OCI-LY1 (cell line): ENCODE measurements around the gene STYK1.

Experiments used
- H2AFZ ChIP-seq: fragments of 200-600 bp; sonication (generic), shearing (Covaris generic); 2 replicates; pipeline ENCODE4 v1.6.0; 2014; ENCODE audit warnings: antibody characterized with exemption, mild to moderate bottlenecking, low read length
- H3F3A ChIP-seq: fragments of 200-600 bp; sonication (generic), shearing (Covaris generic); 2 replicates; pipeline ENCODE4 v1.6.0; 2014; ENCODE audit warnings: mild to moderate bottlenecking, antibody characterized with exemption, low read length, moderate library complexity; ENCODE audit not compliant: insufficient read depth
- H3K27ac ChIP-seq: fragments of 200-600 bp; sonication (generic); 2 replicates; pipeline ENCODE4 v1.5.1; 2014; ENCODE audit warnings: low read length, mixed run types, mild to moderate bottlenecking, low read depth; ENCODE audit not compliant: poor library complexity, severe bottlenecking
- H3K27me3 ChIP-seq: fragments of 200-600 bp; sonication (generic); 2 replicates; pipeline ENCODE4 v1.6.0; 2014; ENCODE audit warnings: antibody characterized with exemption, mild to moderate bottlenecking, low read length, moderate library complexity; ENCODE audit not compliant: insufficient read depth
- H3K36me3 ChIP-seq: fragments of 200-600 bp; sonication (generic); 2 replicates; pipeline ENCODE4 v1.6.1; 2014; ENCODE audit warnings: mild to moderate bottlenecking, antibody characterized with exemption, low read length, moderate library complexity, mixed read lengths; ENCODE audit not compliant: insufficient read depth
- H3K4me1 ChIP-seq: fragments of 200-600 bp; sonication (generic); 2 replicates; pipeline ENCODE4 v1.5.1; 2014; ENCODE audit warnings: mild to moderate bottlenecking, low read length, moderate library complexity; ENCODE audit not compliant: insufficient read depth, severe bottlenecking
- H3K4me2 ChIP-seq: fragments of 200-600 bp; sonication (generic), shearing (Covaris generic); 2 replicates; pipeline ENCODE4 v1.6.1; 2014; ENCODE audit warnings: low read length
- H3K4me3 ChIP-seq: fragments of 200-600 bp; sonication (generic); 2 replicates; pipeline ENCODE4 v1.5.1; 2014; ENCODE audit warnings: low read length, low read depth, mild to moderate bottlenecking, mixed read lengths; ENCODE audit not compliant: poor library complexity, severe bottlenecking
- H3K79me2 ChIP-seq: fragments of 200-600 bp; shearing (Covaris generic); 2 replicates; pipeline ENCODE4 v1.6.1; 2016; ENCODE audit warnings: mixed run types, low read length, mixed read lengths; ENCODE audit not compliant: insufficient read depth
- H3K9ac ChIP-seq: fragments of 200-600 bp; sonication (generic), shearing (Covaris generic); 2 replicates; pipeline ENCODE4 v1.6.1; 2014; ENCODE audit warnings: mild to moderate bottlenecking, low read length, mixed read lengths
- H3K9me2 ChIP-seq: fragments of 200-600 bp; sonication (generic), shearing (Covaris generic); 2 replicates; pipeline ENCODE4 v1.6.1; 2014; ENCODE audit warnings: low read depth, mild to moderate bottlenecking, low read length, mixed read lengths
- H3K9me3 ChIP-seq: fragments of 200-600 bp; shearing (Covaris generic); 2 replicates; pipeline ENCODE4 v1.6.1; 2014; ENCODE audit warnings: low read length, mixed read lengths
- H4K20me1 ChIP-seq: fragments of 200-600 bp; sonication (generic), shearing (Covaris generic); 2 replicates; pipeline ENCODE4 v1.6.0; 2016; ENCODE audit warnings: mild to moderate bottlenecking, low read length; ENCODE audit not compliant: insufficient read depth
- EZH2 ChIP-seq: fragments of 200-600 bp; sonication (generic), shearing (Covaris generic); IDR thresholded peaks from 2 replicates; pipeline ENCODE4 v1.8.0; 2017; ENCODE audit warnings: borderline replicate concordance, mixed run types, mild to moderate bottlenecking, antibody characterized with exemption, low read length, moderate library complexity, mixed read lengths
- TF ChIP-seq, protein P1 (sequence below): fragments of 200-600 bp; sonication (generic), shearing (Covaris generic); IDR thresholded peaks from 2 replicates; pipeline ENCODE4 v1.5.1; 2017; ENCODE audit warnings: mild to moderate bottlenecking, antibody characterized with exemption, low read length, moderate library complexity, mixed read lengths

The STYK1 gene

GRCh38 chr12:10645910-10646309, 27.9 kb downstream of the STYK1 start:
- no peak for TF ChIP-seq EZH2
- TF ChIP-seq, protein P1, sequence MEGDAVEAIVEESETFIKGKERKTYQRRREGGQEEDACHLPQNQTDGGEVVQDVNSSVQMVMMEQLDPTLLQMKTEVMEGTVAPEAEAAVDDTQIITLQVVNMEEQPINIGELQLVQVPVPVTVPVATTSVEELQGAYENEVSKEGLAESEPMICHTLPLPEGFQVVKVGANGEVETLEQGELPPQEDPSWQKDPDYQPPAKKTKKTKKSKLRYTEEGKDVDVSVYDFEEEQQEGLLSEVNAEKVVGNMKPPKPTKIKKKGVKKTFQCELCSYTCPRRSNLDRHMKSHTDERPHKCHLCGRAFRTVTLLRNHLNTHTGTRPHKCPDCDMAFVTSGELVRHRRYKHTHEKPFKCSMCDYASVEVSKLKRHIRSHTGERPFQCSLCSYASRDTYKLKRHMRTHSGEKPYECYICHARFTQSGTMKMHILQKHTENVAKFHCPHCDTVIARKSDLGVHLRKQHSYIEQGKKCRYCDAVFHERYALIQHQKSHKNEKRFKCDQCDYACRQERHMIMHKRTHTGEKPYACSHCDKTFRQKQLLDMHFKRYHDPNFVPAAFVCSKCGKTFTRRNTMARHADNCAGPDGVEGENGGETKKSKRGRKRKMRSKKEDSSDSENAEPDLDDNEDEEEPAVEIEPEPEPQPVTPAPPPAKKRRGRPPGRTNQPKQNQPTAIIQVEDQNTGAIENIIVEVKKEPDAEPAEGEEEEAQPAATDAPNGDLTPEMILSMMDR: no peak
- H3K4me1 ChIP-seq: no peaks in the 10 kb centered on the region

GRCh38 chr12:10641735-10642500, 31.9 kb downstream of the STYK1 start:
- Histone ChIP-seq H3K27ac (no peak overlapping the region), H3K36me3 (peaks cover 6% of the 10 kb centered on the region; the same call in 1 of the 2 replicates), H3K27me3 (no peaks in the 10 kb centered on the region), H3K4me2 (no peak overlapping the region), H3F3A (no peaks in the 10 kb centered on the region), H4K20me1 (no peaks in the 10 kb centered on the region), H3K4me1 (no peaks in the 10 kb centered on the region), H3K79me2 (no peaks in the 10 kb centered on the region), H3K9me2 (no peaks in the 10 kb centered on the region), H3K4me3 (no peak overlapping the region), H3K9me3 (peaks cover 14% of the 10 kb centered on the region), H3K9ac (no peak overlapping the region), H2AFZ (no peak overlapping the region)
- no peak for TF ChIP-seq EZH2
- TF ChIP-seq, protein P1: no peak

More at GRCh38 chr12:10645910-10646309, 27.9 kb downstream of the STYK1 start:
- Histone ChIP-seq H4K20me1 (no peaks in the 10 kb centered on the region), H3K4me2 (no peak overlapping the region), H3K4me3 (no peak overlapping the region), H3K36me3 (no peaks in the 10 kb centered on the region; the same call in 1 of the 2 replicates), H3K79me2 (no peaks in the 10 kb centered on the region), H3K9me3 (peaks cover 6% of the 10 kb centered on the region; the same call in 1 of the 2 replicates), H3F3A (no peaks in the 10 kb centered on the region), H3K9me2 (no peaks in the 10 kb centered on the region), H3K27me3 (no peaks in the 10 kb centered on the region), H3K9ac (no peak overlapping the region), H3K27ac (no peak overlapping the region), H2AFZ (no peak overlapping the region)

GRCh38 chr12:10638728-10639127, 35.1 kb downstream of the STYK1 start:
- Histone ChIP-seq H3K4me2 (no peak overlapping the region), H3K27ac (no peak overlapping the region), H3K79me2 (no peaks in the 10 kb centered on the region), H3F3A (no peaks in the 10 kb centered on the region), H3K9me3 (peaks cover 7% of the 10 kb centered on the region; the same call in 1 of the 2 replicates), H3K4me1 (no peaks in the 10 kb centered on the region), H4K20me1 (no peaks in the 10 kb centered on the region), H3K9ac (no peak overlapping the region), H2AFZ (no peak overlapping the region), H3K4me3 (no peak overlapping the region), H3K36me3 (peaks cover 6% of the 10 kb centered on the region; the same call in 1 of the 2 replicates), H3K27me3 (no peaks in the 10 kb centered on the region), H3K9me2 (no peaks in the 10 kb centered on the region)
- no peak for TF ChIP-seq EZH2
- TF ChIP-seq, protein P1: no peak
